NK-92 (cell line): ENCODE results near the gene MAGEA9B.
"Not testable (repeated sequence)": the region's sequence is repeated elsewhere in the genome, so short reads cannot be mapped to it uniquely, and the experiment has no call there.

ENCODE experiments used
- DNase-seq: peaks from one replicate; lab custom pipeline; 2025; ENCODE audit not compliant: unreplicated experiment; lab: John Stamatoyannopoulos, UW

MAGEA9B gene

DNA sequence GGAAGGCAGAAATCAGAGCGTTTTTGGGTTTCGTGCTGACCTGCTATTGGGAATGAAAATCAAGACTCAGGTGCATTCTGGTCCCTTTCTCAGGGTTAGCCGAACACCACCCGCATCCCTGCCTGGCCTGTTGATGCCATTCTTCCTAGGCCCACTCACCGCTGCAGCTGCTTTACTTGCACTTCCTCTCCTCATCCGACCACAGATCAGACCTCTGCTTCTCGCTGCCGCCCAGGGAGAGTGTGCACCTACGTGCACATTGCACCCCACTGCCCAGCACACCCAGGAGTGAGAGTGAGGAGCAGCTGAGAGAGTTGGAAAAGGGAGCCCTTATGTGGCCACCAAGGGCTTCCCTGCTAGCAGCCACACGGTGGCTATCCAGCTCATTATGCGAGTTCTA is 49.8 kb downstream of the MAGEA9B start:
- DNase-seq = not testable (repeated sequence)

DNA sequence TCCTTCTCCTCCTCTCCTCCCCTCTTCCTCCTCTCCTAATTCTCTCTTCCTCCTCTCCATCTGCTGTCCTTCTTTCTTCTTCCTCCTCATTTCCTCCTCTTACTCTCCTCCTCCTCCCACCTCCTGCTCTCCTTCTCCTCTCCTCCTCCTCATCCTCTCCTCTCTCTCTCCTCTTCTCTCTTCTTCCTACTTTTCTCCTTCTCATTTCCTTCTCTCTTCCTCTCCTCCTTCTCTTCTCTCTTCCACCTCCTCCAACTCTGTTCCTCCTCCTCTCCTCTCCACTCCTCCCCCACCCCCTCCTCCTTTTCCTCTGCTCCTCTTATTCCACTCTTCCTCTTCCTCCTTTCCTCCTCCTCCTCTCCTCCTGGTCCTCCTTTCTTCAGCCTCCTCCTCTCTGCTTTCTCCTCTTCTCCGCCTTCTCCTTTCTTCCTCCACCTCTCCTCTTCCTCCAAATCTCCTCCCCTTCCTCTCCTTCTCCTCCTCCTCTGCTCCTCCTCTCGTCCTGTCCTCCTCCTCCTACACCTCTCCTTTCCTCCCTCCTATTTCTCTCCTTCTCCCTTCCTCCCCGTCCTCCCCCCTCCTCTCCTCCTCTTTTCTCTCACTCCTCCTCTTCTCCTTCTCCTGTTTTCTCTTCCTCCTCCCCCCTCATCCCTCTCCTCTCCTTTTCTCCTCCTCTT is 52.2 kb downstream of the MAGEA9B start:
- DNase-seq = not testable (repeated sequence)

DNA sequence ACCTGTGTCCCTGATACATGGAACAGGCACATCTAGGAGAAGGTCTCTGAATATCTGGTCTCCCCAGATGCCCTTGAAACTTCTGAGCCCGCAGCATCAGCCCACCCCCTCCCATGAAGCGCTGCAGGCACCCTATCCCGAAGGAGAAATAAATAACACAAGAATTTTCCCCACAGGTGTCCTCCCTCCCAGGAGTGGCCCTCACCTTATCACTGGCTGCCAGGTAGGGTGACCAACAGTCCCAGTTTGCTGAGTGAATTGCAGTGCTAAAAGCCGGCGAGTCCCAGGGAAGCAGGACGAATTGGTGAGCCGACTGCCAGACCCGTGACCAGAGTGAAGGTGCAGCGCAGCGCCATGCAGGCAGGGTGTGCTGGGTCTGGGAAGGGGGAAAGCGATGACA is 53.3 kb downstream of the MAGEA9B start:
- not testable (repeated sequence) for DNase-seq

DNA sequence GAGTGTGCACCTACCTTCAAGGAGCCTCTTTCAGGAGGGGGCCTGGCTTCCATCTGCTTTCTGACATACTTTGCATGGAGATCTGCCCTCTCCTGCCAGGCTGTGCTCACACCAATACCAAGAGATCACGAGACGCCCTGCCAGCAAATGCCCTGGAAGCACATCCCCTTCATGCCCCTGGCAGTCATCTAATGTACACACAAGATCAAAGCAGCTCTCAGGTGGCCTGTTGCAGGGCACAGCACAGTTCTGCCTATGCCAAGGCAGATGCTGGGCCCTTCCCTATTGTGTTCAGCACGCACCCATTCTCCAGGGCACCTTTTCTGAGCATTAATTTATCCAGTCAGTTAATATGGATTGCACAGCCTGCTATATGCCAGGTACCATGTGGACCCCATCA is 54.4 kb downstream of the MAGEA9B start:
- not testable (repeated sequence) for DNase-seq
